Measurements from ENCODE around the gene PPP1R1B. TPM values are rescaled to one million over a fixed set of nuclear protein-coding genes. Genes with fewer than 3 reads are reported as not detected.

PPP1R1B gene
- total RNA-seq, 1 donor = not detected

DNA sequence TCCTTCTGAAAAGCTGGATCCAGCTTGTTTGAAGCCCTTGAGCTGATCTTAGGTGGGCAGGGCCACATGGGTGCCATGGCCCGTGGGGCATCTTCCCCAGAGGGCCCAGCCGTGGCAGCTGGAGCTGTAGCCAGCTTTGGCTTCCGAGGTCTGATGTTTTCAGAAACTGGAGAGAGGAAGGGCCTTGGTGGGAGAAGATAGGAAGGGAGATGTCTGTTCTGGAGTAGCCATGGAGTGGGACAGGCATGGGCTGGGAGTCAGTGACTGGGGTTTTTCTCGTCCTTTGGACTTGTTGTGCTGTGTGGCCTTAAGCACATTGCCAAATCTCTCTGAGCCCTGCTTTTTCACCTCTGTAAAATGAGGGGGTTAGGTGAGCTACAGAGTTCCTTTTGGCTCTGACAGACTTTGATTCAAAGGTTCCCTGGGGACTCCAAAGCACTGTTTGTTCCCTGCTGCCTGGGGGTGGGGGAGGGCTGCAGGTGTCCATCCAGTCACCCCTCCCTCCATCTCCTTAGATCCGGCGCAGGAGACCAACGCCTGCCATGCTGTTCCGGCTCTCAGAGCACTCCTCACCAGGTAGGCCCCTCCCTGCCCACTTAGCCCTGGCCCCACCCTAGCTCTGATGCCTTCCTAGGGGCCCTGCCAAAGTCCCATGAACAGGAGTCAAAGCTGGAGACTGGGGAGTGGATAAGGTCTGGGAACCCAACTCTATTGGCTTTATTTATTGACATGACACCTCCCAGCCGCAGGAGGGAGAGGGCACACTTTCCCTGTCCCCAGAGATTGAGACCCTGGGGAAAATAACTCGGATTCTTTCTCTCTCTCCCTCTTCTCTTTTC is 2.1 kb downstream of the PPP1R1B start:
- no peak overlapping the region for H3K4me3 ChIP-seq (ENCODE audit: low read depth, low read length)
- TF ChIP-seq, protein P1, sequence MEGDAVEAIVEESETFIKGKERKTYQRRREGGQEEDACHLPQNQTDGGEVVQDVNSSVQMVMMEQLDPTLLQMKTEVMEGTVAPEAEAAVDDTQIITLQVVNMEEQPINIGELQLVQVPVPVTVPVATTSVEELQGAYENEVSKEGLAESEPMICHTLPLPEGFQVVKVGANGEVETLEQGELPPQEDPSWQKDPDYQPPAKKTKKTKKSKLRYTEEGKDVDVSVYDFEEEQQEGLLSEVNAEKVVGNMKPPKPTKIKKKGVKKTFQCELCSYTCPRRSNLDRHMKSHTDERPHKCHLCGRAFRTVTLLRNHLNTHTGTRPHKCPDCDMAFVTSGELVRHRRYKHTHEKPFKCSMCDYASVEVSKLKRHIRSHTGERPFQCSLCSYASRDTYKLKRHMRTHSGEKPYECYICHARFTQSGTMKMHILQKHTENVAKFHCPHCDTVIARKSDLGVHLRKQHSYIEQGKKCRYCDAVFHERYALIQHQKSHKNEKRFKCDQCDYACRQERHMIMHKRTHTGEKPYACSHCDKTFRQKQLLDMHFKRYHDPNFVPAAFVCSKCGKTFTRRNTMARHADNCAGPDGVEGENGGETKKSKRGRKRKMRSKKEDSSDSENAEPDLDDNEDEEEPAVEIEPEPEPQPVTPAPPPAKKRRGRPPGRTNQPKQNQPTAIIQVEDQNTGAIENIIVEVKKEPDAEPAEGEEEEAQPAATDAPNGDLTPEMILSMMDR (IDR thresholded peaks at IDR 0.05; ENCODE audit: insufficient read depth, low read depth, low read length) = no peak
- DNase-seq (ENCODE audit: low read depth) = no peak

DNA sequence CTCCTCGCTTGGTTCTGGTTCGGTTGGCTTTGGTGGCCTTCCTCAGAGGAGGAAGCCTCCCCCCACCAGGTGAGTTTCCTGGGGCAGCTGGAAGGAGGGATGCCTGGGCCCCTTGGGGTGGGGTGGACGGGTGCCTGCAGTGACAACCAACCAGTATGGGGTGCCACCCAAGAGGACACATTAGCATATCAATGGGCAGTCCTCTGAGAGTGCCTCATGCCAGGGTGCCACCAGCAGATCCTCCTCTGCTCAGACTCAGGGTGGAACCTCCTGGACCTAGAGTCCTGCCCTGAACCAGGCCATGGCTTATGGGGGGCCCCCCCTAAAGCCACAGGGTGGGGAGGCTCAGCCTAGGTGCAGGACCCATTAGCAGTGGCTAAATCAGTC is 2.7 kb downstream of the PPP1R1B start:
- TF ChIP-seq, protein P1 (IDR thresholded peaks at IDR 0.05; ENCODE audit: insufficient read depth, low read depth, low read length) = no peak
- no peak overlapping the region for H3K4me3 ChIP-seq (ENCODE audit: low read depth, low read length)
- DNase-seq (ENCODE audit: low read depth) = no peak

DNA sequence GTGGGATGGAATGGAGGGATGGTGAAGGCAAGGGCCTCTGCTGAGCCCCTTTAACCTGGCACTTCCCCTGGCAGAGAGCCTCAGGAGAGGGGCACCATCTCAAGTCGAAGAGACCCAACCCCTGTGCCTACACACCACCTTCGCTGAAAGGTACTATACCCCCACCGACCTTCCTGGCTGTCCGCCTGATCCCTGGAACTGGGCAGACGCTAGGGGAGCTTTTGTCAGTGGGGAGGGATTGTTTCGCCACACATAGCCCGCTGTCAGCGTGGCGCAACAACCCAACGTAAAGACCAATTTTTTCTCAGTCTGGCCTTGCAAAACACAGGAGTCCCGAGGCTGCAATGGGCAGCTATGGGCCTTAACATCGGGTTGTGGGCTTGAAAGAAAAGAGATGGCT is 3.1 kb downstream of the PPP1R1B start:
- peak; percentile 29 for DNase-seq (ENCODE audit: low read depth)
- TF ChIP-seq, protein P1 (IDR thresholded peaks at IDR 0.05; ENCODE audit: insufficient read depth, low read depth, low read length) = no peak
- no peak overlapping the region for H3K4me3 ChIP-seq (ENCODE audit: low read depth, low read length)

DNA sequence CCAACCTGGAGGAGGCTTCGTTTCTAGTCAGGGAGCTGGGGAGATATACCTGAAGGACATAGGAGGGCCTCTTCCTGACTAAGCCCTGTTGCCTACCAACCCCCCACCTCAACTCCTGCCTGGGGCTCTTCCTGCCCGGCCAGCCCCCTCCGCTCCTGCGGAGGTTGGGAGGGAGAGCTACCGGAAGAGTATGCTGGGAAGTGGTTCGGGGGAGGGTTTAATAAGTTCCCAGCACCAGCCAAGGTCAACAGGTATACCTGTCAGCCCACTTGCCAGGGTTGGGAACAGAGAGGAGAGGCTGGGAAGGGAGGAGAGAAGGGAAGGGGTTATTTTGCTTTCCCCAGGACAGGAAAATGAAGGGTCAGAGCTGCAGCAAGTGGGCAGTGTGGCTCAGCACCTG is 4.7 kb downstream of the PPP1R1B start:
- DNase-seq (ENCODE audit: low read depth) = no peak
- H3K4me3 ChIP-seq (ENCODE audit: low read depth, low read length) = no peak overlapping the region
- TF ChIP-seq, protein P1 (IDR thresholded peaks at IDR 0.05; ENCODE audit: insufficient read depth, low read depth, low read length) = no peak

DNA sequence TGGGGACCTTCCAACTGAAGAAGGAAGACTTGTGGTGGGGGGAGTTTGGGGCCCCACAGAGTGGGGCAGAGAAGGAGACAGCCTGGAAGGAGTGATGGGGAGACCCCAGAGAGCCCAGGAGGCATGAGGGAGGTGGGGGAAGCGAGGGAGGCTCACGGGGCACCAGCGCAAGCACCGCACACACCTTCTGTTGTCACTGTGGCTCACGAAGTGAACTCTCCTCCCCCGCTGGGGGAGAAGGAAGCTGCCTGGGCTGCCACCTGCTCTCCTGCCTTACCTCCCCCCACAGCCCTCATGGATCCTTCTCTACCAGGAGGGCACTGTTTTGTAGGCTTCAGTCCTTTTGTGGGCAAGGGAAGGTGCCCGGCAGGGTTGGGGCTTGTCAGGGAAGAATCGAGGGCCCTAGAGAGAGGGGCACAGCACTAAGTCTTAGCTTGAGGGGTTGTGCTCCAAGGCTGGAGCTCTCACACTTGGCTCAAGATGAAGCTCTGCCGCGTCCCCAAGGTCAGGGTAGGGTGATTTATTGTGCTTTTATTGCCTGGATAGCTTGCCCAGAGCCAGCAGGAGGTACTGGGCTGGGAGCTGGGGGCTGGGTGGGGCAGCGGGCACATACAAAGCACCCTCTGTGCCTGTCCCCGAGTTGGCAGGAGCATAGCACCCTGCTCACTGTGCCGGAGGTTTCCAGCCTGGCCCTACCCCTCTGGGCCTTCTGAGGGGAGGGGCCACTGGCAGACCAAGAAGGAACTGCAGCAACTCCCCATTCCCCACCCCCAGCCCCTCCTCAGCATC is 5.6 kb downstream of the PPP1R1B start:
- H3K4me3 ChIP-seq (ENCODE audit: low read depth, low read length) = no peak overlapping the region
- DNase-seq (ENCODE audit: low read depth) = no peak
- TF ChIP-seq, protein P1 (IDR thresholded peaks at IDR 0.05; ENCODE audit: insufficient read depth, low read depth, low read length) = no peak

DNA sequence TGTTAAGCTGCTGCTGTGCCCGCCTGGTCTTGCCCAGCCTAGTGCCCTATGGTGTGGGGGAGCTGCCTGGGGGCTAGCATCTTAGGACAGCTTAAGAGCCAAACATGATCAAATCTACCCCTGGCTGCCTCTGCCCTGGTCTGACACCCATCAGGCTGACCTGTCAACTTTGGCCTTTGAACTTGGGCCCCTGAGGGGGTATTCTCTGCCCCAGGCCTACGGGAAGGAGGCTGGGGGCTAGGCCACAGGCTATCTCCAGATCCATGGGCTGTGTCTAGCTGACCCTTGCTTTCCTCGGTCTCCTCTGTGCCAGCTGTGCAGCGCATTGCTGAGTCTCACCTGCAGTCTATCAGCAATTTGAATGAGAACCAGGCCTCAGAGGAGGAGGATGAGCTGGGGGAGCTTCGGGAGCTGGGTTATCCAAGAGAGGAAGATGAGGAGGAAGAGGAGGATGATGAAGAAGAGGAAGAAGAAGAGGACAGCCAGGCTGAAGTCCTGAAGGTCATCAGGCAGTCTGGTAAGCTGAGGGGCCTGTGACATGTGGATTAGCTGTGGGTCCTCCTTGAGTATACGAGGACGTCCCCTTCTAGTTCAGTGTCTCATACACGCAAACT is 6.9 kb downstream of the PPP1R1B start:
- TF ChIP-seq, protein P1 (IDR thresholded peaks at IDR 0.05; ENCODE audit: insufficient read depth, low read depth, low read length) = no peak
- no peak for DNase-seq (ENCODE audit: low read depth)
- no peak overlapping the region for H3K4me3 ChIP-seq (ENCODE audit: low read depth, low read length)

Measured in fibroblast of villous mesenchyme (primary cell).